ENCODE results near the gene ADISSP. TPM values are rescaled to one million over a fixed set of nuclear protein-coding genes. Genes with fewer than 3 reads are reported as not detected.
A peak's percentile ranks its signal among the peaks of the same experiment; 100 is the strongest.

The ADISSP gene
- total RNA-seq, result 33.7 and 38.6 TPM in 2 replicates

DNA sequence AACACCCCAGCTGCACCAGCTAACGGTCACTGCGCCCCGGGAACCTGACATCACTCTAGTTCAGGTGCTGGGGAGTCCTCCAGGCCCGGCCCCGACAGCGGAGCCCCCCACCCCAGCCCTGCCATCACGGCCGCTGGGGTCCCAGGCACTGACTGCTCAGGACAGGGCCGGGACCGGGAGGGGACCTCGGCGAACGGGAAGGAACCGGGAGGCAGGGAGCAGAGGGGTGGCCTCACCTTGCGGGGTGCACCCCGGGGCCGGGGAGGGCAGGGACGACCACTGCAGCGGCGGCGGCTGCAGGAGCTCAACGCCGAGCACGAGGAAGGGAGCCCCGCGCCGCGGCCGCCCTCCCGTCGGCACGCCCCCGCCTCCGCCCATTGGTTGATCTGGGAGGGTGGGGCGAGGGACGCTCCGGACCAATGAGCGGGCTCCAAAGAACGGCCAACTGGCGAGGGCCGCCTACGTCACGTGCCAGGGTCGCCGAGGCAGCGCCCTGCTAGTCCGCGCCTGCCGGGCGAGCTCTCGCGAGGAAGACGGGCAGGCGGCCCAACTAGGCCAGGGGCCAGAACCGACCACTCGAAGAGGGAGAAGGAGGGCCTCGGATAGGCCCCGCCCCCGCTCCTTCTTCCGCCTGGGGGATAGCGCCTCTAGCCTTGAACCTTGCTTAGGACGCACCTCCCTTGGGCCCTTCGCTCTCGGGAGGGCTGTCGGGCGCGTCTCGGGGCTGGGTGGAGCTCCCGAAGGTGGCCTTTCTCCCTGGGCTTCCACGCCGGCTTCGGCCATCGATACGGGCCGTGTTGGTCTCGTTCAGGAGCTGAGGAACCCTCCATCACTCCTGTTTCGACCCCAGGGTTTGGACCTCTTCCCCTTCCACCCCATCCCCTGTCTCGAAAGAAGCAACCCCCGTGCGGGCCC, at the start of gene ADISSP:
TSS of gene ADISSP (minus strand) at position 327 of the 915 bp plus-strand sequence. CDS start 7,653 bp downstream, outside the sequence.
- DNase-seq (ENCODE audit: low read depth, low spot score), result peak; percentile 94

DNA sequence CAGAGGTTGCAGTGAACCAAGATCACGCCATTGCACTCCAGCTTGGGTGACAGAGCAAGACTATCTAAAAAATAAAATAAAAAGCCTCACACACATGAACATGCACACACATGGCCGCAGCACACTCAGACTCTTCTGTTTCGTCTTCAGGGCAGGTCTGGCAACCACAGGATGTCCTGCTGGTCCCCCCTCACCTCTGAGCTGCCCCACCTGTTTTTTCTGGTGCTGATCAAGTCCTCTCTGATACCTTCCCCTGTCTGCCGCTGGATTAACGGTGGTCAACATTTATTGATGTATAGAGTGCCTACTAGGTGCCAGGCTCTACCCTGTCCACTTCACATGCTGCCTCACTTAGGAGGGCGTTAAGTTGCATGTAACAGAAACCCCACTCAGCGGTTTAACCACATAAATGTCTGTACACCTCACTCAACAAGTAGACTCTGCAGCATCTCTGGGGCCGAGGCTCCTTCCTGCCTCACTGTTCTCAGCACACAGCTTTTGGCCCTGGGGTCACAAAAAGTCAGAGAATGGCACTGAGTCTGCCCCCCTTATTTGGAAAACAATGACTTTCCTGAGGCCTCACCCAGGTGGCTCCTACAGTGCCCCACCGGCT, 48.3 kb upstream of the ADISSP start:
- DNase-seq (ENCODE audit: low read depth, low spot score), result no peak

DNA sequence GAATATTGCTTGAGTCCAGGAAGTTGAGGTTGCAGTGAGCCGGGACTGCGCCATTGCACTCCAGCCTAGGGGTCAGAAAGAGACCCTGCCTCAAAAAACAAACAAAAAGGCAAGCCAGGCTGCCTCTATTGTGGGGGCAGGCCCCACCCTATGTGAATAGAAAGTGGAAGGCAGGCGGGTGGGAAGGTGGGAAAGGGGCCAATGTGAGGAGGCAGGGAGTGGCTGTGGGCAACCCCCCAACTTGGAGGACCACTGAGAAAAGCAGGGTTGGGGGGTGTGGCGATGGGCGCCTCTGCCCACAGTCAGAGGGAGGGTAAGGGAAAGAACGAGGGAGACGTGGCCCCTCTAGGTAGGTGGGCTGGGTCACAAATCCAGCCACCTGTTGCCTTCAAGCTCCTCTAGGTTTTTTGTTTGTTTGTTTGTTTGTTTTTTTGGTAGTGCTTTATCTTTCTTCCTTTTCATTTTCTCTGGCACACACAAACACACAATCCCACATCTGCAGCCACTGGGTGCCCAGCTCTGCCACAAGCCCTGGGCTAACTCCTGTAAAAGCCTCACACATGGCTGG, 47.5 kb upstream of the ADISSP start:
- DNase-seq (ENCODE audit: low read depth, low spot score), result no peak

DNA sequence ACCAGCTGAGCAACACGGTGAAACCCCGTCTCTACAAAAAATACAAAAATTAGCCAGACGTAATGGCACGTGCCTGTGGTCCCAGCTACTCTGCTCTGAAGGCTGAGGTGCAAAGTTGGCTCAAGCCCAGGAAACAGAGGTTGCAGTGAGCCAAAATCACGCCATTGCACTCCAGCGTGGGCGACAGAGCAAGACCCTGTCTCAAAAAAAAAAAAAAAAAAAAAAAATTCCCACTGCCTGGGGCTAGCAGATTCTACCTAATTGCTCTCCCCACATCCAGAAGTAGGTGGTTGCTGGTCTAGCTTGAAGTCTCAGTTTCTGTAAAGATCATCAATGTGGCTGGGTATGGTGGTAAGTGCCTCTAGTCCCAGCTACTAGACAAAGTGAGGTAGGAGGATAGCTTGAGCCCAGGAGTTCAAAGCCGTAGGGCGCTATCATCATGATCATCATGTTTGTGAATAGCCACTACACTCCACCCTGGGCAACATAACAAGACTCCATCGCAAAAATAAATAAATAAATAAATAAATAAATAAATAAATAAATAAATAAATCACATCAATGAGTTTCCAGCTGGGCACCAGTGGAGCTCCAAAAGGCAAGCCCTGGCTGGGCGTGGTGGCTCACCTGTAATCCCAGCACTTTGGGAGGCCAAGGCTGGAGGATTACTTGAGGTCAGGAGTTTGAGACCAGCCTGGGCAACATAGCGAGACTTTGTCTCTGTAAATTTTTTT, 46.5 kb upstream of the ADISSP start:
- no peak for DNase-seq (ENCODE audit: low read depth, low spot score)

DNA sequence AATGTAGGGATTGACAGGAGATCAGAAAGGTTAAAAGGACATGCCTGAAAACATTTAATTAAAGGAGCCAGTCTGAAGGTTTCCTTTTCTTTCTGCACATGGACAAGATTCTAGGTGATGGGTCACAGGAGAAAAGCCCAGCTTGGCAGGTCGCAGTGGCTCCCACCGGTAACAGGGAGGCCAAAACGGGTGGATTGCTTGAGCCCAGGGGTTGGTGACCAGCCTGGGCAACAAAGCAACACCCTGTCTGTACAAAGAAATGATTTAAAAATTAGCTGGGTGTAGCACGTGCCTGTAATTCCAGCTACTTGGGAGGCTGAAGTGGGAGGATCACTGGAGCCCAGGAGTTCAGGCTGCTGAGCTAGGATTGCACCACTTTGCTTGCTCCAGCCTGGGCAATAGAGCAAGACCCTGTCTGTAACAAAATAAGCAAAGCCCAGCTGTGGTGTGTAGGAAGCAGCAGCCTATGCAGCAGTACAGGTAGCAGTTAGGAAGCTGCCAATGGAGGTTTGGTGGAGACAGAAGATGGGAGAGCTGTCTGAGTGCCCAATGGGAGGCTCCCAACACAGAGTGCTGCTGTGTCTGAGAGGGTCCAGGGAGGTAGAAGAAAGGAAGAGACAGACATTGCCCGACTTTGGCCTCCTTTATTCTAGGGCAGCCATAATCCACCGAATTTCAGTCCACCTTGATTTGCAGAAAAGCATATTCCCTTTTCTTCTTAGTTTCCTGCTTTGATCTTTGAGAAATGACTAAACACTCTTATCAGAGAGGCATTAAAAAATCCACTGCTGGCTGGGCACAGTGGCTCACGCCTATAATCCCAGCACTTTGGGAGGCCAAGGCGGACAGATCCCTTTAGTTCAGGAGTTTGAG, 45.7 kb upstream of the ADISSP start:
- no peak for DNase-seq (ENCODE audit: low read depth, low spot score)

DNA sequence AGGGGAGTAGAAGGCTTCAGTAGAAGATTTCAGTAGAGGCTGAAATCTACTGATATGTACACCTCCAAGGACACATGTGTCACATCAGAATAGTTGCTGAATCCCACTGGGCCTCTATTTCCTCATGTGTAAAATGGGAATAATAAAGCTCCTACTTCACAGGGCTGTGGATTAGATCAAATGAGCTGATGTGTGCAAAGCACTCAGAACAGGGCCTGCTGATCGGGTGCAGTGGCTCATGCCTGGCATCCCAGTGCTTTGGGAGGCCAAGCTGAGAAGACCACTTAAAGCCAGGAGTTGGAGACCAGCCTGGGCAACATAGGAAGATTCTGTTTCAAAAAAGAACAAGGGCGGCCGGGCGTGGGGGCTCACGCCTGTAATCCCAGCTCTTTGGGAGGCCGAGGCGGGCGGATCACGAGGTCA, 44.7 kb upstream of the ADISSP start:
- DNase-seq (ENCODE audit: low read depth, low spot score), result no peak

DNA sequence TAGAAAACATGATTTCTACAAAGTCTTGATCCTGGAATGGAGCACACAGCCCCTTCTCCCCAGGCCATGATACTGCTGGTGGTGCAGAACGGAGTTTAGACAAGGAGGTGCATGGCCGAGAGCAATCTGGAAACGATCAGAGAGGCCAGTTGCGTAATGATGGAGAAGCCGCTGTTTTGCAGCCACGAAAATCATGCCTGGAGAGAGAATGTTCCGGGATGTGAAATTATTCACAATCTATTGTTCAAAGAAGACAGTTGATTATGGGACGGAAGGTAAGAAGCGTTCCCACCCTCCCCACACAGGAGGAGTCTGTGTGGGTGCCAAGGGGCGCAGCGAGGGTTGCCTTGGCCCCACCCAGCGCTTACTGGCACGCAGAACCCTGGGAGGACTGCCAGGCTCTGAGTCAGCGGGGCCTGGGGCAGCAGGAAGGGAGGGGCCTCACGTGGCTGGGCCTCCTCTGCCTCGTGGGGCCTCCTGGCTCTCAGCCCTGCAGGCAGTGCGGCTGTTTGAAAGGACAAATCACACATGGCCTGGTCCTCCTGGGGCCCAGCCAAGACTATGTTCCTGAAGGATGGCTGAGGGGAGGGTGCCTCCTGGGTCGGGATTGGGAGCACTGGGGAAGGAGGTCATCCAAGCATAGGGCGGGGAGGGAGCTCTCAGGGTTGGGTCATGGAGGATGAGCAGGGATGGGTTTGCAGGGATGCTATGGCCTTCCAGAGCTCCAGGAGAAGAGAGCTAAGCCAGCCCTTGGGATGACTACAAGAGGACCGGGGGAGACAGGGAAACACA, 44.1 kb upstream of the ADISSP start:
- peak; percentile 91 for DNase-seq (ENCODE audit: low read depth, low spot score)

DNA sequence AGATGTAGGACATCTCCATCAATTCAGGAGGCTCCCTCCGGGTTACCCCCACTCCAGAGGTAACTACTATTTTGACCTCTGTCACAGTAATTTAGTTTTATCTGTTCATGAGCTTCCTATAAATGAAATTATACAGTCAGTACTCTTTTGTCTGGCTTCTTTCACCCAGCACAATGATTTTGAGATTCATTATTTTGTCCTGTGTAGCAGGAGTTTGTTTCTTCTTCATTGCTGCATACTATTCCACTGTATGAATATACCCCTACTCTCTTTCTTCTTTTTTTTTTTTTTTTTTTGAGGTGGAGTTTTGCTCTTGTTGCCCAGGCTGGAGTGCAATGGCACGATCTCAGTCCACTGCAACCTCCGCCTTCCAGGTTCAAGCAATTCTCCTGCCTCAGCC, 41.0 kb upstream of the ADISSP start:
- DNase-seq (ENCODE audit: low read depth, low spot score), result no peak

DNA sequence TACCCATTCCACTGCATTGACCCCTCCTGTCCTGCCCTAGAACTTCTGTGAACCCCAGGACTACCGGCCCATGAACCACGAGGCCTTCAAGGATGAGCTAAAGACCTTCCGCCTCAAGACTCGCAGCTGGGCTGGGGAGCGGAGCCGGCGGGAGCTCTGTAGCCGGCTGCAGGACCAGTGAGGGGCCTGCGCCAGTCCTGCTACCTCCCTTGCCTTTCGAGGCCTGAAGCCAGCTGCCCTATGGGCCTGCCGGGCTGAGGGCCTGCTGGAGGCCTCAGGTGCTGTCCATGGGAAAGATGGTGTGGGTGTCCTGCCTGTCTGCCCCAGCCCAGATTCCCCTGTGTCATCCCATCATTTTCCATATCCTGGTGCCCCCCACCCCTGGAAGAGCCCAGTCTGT, 37.2 kb upstream of the ADISSP start:
- no peak for DNase-seq (ENCODE audit: low read depth, low spot score)

DNA sequence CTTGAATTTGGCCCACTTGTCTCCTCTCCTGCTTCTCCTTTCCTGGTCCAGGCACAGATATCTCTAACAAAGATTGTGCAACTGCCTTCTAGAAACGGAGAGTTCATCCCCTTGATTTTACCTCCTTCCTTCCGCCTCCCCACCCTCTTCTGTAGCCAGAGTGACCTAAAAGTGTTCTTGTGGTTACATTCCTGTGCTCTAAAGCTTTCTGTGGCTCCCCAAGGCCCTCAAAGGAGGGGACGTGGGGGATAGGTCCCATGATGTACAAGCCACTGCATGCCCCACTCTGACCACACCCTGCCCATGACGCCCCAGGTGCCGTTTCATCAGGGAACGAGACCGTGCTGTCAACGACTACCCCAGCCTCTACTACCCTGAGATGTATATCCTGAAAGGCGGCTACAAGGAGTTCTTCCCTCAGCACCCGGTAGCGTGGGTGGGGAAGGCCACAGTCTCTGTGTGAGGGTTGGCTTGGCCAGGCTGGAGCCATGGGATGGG, 36.8 kb upstream of the ADISSP start:
- DNase-seq (ENCODE audit: low read depth, low spot score), result no peak

DNA sequence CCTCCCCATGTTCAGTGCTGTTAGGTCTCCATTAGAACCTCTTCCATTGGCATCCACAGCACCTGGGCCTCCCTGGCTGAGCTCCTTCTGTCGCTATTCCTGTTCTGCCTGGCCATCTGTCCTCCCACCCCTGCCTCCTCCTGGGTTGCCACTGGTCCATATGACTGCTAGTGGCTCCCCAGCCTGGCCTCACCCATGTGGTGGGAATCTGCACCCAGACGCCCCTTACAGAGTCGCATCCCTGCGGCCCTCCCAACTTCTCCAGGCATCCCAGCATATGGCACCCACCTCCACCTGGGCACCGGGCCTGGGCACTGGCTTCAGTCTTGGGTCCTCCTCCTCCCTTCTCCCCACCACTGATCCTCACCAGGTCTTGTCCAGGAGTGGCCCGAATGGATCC, 36.3 kb upstream of the ADISSP start:
- DNase-seq (ENCODE audit: low read depth, low spot score), result no peak

DNA sequence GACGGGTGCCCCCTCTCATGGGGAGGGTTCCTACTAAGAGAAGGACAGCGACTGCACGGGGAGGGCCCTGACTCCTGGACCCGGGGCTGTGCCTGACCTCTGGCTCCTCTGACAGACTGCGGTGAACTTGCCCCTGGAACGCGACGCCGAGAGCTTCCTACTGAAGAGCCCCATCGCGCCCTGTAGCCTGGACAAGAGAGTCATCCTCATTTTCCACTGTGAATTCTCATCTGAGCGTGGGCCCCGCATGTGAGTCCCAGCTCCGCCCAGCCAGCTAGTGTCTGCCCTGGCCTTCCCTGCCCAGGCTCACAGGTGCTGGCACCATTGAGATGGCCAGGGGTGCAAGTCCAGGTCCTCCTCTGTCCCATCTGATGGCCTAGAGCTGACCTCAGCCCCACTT, 35.7 kb upstream of the ADISSP start:
- DNase-seq (ENCODE audit: low read depth, low spot score), result no peak

DNA sequence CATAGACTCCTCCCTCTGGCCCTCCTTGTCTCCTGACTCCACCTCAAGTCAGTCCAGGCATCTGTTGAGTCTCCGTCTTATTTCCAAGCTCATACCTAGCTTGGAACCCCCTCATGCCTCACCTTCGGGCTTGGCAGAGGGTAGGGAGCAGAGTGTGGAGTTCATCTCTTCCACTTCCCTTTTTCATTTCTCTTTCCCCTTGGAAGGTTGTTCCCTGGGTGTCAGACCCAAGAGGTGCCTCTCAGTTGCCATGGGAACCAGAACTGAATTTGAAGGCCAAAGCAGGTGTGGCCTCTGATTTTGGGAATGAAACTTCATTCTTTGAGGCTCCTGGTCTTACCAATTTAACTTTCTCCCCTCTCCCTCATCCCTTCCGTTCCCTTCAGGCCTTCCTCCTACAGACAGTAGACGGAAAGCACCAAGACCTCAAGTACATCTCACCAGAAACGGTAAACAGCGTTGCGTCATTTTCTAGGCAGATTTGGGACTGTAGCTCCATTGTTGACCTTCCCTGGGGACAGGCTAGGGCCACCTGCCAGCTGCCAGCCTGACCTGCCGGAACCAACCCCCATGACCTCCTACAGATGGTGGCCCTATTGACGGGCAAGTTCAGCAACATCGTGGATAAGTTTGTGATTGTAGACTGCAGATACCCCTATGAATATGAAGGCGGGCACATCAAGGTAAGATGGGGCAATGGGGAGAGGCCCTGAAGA, 35.1 kb upstream of the ADISSP start:
- DNase-seq (ENCODE audit: low read depth, low spot score), result no peak

DNA sequence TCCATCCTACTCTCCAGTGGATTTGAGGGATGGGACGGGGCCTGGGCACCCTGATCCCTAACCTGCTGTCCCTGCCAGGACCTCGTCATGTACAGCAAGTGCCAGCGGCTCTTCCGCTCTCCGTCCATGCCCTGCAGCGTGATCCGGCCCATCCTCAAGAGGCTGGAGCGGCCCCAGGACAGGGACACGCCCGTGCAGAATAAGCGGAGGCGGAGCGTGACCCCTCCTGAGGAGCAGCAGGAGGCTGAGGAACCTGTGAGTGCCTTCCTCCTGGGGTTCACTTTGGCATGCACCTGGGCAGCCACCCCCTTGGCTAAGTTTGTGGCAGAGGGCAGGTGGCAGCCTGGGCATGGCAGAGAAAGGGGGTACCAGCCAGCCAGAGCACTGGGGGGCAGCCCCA, 34.3 kb upstream of the ADISSP start:
- no peak for DNase-seq (ENCODE audit: low read depth, low spot score)

DNA sequence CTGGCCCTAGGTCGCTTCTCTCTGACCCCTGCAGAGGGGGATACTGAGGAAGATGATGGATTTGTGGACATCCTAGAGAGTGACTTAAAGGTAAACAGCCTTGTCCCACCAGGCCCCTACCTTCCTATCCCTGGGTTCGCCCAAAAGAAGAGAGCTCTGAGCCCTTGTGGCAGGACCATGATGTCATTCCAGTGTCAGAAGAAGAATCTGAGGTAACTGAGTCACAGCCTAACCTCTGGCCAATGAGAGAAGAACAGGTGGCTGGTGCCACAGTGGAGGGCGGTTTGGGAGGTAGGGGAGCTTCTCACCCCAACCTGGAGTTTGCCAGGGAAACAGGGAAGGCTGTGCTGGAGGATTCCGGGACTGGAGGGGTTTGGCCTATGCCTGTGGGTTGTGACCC, 33.7 kb upstream of the ADISSP start:
- DNase-seq (ENCODE audit: low read depth, low spot score), result no peak

DNA sequence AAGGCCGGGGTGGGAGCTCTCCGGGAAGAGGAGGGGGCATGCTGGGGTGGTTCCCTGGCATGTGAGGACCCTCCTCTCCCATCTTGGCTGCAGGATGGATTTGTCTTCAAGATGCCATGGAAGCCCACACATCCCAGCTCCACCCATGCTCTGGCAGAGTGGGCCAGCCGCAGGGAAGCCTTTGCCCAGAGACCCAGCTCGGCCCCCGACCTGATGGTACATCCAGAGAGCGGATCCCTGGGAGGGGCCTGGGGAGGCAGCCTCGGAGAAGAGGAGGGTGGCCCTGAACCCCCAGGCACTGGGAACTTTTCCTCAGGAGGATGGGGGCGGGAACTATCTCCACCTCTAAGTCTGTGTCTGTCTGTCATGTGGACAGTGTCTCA, 33.3 kb upstream of the ADISSP start:
- DNase-seq (ENCODE audit: low read depth, low spot score), result no peak

DNA sequence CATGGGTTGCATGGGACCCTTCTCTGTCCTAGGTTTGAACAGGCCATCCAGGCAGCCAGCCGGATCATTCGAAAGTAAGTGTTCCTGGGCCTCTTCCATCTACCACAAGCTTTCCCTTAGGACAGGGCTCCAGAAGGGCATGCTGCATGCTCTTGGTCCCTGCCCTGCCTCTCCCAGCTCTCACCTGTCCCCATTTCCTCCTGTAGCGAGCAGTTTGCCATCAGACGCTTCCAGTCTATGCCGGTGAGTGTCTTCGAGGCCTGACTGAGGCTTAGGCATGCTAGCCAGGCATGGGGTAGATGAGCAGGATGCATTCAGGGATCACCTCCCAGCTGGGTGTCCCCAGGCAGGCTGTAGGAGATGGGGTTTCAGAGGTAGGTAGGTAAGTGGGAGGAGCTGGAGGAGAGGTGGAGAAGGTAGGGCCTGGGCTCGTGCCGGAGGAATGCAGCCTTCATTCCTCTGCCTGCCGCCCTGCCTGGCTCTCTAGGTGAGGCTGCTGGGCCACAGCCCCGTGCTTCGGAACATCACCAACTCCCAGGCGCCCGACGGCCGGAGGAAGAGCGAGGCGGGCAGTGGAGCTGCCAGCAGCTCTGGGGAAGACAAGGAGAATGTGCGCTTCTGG, 32.8 kb upstream of the ADISSP start:
- DNase-seq (ENCODE audit: low read depth, low spot score), result no peak

DNA sequence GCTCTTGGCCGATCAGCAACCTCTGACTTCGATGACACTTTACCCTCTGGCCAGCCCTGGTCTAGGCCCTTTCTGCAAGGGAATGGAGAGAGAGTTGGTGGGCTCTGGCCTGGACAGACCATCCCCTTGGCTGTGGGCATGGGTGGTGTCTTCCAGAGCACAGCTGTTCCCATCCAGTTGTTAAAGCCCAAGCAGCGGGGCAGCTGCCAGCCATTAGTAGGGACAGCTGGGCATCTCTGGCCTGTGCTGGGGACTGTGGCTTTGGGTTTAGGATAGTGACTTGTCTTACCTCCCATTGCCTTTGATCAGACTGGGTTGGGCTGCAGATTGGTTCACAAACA, 31.3 kb upstream of the ADISSP start:
- no peak for DNase-seq (ENCODE audit: low read depth, low spot score)

DNA sequence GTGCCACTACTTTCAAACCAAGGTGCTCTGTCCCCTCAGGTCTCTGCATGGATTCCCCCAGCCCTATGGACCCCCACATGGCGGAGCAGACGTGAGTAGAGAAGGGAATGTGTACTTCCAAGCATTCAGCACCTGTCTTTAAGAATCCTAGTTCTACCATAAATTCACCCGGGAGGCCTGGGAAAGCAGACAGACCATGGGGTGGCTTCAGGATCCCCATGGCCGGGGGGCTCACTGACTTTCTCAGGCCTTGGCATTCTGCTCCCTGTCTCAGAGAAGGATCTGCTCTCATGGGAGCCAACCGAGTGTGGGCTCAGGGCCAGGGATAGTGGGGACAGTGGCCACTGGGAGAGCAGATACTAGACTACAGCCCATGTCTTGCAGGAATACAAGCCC, 30.8 kb upstream of the ADISSP start:
- DNase-seq (ENCODE audit: low read depth, low spot score), result no peak

Measured in pulmonary artery endothelial cell (primary cell).